Measurements from ENCODE around the gene MGST3. TPM values are rescaled to one million over a fixed set of nuclear protein-coding genes. Genes with fewer than 3 reads are reported as not detected.
"Not testable (repeated sequence)": the region's sequence is repeated elsewhere in the genome, so short reads cannot be mapped to it uniquely, and the experiment has no call there.

The MGST3 gene
- total RNA-seq, result 116 and 173 TPM in 2 replicates

GRCh38 chr1:165630629-165631341, at the start of gene MGST3:
Gene MGST3, plus strand, starts transcription at chr1:165631234. Its CDS starts 18,614 bp downstream, at chr1:165649848.
- peak; percentile 91 for DNase-seq (ENCODE audit: low read depth)

DNA sequence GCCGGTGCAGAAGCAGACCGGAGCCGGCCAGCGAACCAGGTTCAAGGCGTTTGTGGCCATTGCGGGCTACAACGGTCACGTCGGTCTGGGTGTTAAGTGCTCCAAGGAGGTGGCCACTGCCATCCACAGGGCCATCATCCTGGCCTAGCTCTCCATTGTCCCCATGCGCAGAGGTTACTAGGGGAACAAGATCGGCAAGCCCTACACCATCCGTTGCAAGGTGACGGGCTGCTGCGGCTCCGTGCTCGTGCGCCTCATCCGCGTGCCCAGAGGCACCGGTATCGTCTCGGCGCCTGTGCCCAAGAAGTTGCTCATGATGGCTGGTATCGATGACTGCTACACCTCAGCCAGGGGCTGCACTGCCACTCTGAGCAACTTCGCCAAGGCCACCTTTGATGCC, 49.1 kb upstream of the MGST3 start:
- no peak for DNase-seq (ENCODE audit: low read depth)

- no peak for DNase-seq (ENCODE audit: low read depth)
Observed at GRCh38 chr1:165586398-165586797, 44.6 kb upstream of the MGST3 start.

GRCh38 chr1:165591391-165591790, 39.6 kb upstream of the MGST3 start:
- DNase-seq (ENCODE audit: low read depth), result not testable (repeated sequence)

GRCh38 chr1:165592945-165593823, 37.9 kb upstream of the MGST3 start:
- DNase-seq (ENCODE audit: low read depth), result peak; percentile 71

GRCh38 chr1:165595246-165595938, 35.6 kb upstream of the MGST3 start:
- DNase-seq (ENCODE audit: low read depth), result peak; percentile 63

DNA sequence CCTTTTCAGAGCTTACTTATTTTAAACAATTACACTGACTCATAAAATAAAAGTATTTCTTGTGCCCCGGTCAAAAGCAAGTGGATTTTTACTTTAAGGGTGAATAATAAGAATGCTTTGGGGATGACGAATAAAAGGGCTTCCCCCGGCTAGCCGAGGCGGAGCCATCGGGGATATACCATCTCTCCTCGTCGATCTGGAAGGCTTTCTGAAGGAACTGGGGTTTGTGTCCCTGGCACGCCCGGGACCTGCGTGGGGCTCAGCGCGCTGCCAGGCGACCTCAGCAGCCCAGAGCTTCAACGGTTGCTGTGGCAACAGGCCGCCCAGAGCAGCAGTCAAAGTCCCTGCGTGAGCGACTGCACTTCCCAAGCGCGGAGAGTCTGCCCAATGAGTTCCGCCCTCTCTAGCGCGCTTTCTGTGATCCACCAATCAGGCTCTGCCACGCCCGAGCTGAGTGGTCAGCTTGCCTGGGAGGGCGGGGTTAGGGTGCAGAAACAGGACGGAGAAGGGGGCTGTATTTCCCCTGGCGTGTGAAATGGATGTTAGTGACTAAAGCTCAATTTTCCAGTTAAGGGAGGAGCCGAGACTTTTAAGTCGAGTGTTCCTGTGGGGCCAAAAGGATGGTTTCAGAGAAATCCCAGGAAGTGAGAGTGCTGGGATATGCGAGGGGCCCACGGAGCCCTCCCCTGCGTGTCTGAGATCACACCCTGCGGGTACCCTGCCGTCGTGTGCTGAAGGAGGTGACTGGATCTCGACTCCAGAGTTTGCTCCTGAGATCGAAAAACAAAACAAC, 33.0 kb upstream of the MGST3 start:
- peak; percentile 97 for DNase-seq (ENCODE audit: low read depth)

GRCh38 chr1:165598676-165599059, 32.4 kb upstream of the MGST3 start:
- DNase-seq (ENCODE audit: low read depth), result peak; percentile 34

DNA sequence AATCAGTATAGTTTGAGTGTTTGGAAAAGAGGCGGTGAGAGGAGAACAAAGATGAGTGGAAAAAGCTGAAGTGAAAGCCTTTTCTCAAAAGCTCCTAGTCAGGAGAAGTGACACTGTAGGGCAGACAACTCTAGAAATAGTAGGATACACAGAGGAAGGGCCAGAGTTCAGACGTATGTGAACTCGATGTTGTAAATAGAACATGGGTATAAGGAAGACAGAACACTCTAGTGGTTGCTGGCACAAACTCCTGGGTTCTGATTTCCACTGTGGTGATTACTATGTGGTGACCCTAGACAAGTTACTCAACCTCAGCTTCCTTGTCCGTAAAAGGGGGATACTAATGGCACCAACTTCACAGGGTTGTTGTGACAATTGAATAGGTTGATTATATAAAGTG, 30.2 kb upstream of the MGST3 start:
- DNase-seq (ENCODE audit: low read depth), result no peak

- DNase-seq (ENCODE audit: low read depth), result peak; percentile 15
Observed at GRCh38 chr1:165603810-165604209, 27.2 kb upstream of the MGST3 start.

- no peak for DNase-seq (ENCODE audit: low read depth)
Observed at GRCh38 chr1:165605246-165605645, 25.8 kb upstream of the MGST3 start.

DNA sequence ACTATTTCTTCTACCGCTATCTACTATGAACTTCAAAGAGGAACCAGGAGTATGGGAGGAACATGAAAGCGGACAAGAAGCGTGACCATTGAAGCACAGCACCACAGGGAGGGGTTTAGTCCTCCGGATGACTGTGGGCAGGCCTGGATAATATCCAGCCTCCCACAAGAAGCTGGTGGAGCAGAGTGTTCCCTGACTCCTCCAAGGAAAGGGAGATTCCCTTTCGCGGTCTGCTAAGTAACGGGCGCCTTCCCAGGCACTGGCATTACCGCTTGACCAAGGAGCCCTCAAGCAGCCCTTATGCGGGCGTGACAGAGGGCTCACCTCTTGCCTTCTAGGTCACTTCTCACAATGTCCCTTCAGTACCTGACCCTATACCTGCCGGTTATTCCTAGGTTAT, 24.4 kb upstream of the MGST3 start:
- DNase-seq (ENCODE audit: low read depth), result peak; percentile 79

- DNase-seq (ENCODE audit: low read depth), result no peak
Observed at GRCh38 chr1:165610866-165611265, 20.2 kb upstream of the MGST3 start.

DNA sequence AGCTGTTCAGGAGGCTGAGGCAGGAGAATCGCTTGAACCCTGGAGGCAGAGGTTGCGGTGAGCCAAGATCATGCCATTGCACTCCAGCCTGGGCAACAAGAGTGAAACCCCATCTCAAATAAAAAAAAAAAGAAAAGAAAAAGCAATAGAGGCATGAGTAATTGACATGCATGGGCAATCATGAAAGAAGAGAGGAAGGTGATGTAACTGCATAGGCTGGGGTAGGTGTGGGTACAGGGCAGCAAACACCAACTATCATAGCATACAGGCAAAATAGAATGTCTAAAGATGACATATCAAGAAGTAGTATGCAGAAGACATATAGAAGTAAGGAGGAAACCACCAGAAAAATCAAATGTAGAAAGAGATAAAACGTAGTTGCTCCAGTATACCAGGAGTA, 19.0 kb upstream of the MGST3 start:
- DNase-seq (ENCODE audit: low read depth), result peak; percentile 87

GRCh38 chr1:165616054-165616612, 14.9 kb upstream of the MGST3 start:
- DNase-seq (ENCODE audit: low read depth), result no peak

GRCh38 chr1:165616987-165617546, 14.0 kb upstream of the MGST3 start:
- no peak for DNase-seq (ENCODE audit: low read depth)

- no peak for DNase-seq (ENCODE audit: low read depth)
Observed at GRCh38 chr1:165619647-165620151, 11.3 kb upstream of the MGST3 start.

GRCh38 chr1:165623624-165624023, 7.4 kb upstream of the MGST3 start:
- no peak for DNase-seq (ENCODE audit: low read depth)

DNA sequence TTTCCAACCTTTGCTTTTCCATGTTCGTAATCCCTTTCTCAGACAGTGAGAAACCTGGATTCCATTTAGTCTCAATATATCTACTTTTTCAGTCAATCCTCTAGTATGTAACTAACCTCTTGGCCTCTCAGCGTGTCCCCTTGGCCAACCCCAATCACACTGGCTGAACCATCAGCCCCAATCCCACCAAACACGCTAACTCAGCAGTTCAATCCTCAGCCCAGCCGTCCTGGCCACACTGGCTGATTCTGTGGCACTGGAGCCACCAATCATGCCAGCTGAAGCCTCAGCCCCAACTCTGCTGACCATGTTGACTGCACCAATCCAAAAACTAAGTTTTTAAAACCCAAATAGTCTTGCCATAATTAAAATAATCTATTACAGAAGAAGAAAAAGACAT, 6.6 kb upstream of the MGST3 start:
- DNase-seq (ENCODE audit: low read depth), result no peak

- DNase-seq (ENCODE audit: low read depth), result no peak
Observed at GRCh38 chr1:165628147-165628822, 2.7 kb upstream of the MGST3 start.
